GM19035 (cell line): ENCODE results near the gene SPDYE3.

Experiments
- ATAC-seq: cut with Tn5 transposase; IDR thresholded peaks from one replicate; pipeline ENCODE4 v1.9.1; 2021; ENCODE audit not compliant: unreplicated experiment

The SPDYE3 gene

DNA sequence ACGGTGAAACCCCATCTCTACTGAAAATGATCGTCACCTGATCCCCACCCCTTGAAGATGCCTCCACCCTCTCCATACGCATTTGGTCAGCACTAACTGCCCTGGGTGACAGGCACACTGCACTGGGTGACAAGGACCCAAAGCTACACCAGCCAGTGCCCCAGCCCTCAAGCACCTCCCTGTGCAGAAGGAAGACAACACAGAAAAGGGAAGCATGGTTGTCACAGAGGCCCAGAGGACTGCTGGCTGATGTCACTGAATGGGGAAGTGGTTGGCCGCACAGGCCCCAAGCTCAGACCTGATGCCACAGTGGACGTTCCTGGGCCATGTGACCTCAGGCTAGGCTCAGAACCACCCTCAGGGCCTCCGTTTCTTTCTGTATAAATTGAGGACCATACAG lies 61.6 kb downstream of the SPDYE3 start:
- peak; percentile 64 for ATAC-seq

DNA sequence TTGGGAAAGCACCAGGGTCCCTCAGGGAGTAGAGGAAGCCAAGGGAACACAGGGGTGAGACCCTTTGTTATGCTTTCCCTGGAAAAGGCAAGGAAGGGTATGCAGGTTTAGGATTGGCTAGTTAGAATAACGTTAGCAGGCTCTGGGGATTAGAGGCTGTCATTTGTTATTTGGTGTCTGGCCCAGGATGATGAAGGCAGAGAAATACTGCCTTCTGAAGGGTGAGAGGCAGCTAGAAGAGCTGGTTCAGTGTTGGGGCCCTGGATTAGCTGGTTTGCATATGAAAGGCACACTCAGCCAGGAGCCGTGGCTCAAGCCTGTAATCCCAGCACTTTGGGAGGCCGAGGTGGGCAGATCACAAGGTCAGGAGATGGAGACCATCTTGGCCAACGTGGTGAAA lies 62.8 kb downstream of the SPDYE3 start:
- no peak for ATAC-seq

DNA sequence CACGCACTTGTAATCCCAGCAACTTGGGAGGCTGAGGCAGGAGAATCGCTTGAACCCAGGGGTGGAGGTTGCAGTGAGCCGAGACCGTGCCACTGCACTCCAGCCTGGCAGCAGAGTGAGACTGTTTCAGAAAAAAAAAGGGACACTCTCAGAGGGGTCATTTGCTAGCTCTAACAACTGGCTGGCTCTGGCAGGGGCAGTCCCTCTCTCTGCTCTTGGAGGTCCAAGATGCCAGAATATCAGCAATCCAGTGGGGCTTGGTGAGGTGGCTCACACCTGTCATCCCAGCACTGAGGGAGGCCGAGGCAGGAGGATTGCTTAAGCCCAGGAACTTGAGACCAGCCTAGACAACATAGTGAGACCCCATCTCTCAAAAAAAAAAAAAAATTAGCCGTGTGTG lies 63.2 kb downstream of the SPDYE3 start:
- no peak for ATAC-seq

DNA sequence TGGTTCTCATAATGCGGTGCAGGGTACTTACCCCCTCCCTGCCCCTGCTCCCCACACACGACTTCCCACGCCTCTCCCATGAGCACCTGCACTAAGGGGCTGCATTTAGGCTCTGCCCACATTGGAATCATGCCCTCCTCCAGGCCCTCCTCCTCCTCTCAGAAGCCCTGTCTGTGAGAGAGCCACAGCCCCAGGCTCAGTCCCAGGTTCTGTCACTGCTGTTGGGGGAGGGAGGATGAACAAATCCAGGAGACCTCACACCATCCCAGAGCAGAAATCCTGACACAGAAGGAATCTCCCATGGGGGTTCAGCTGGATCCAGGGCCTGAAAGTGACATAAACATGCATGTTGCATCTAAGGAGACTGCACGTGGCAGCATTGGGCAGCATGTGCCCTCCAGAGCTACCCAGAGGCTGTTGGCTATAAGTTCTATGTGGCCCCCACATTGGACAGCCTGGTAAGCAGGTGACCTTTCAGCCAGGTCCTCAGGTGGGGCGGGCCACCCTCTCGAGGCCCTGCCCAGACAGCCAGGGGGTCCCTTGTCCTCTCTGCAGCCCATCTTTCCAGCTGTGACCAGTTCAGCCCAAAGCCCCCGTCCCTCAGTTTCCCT lies 64.2 kb downstream of the SPDYE3 start:
- no peak for ATAC-seq
